Prostate gland (tissue), 2 donors: ENCODE data around the gene S100PBP. TPM values are rescaled to one million over a fixed set of nuclear protein-coding genes. Genes with fewer than 3 reads are reported as not detected.

Experiments
- DNase-seq: peaks from one replicate; pipeline ENCODE4 v3.0.0-alpha.2; 2019; ENCODE audit warnings: low spot score
- H3K27ac ChIP-seq, 2 donors: fragments of 200-600 bp; sonication (generic); 2 replicates each; pipeline ENCODE4 v1.5.1; 2017 to 2019
- H3K27me3 ChIP-seq: fragments of 200-600 bp; sonication (generic); replicated peaks from 2 replicates; pipeline ENCODE4 v1.5.1; 2019; ENCODE audit not compliant: insufficient read depth
- H3K36me3 ChIP-seq, 2 donors: fragments of 200-600 bp; sonication (generic); 1 replicate in 1 of 2; 2 replicates in 1 of 2; pipeline versions ENCODE4 v1.5.1 to v1.8.1; 2017 to 2019
- H3K4me1 ChIP-seq: fragments of 200-600 bp; sonication (generic); replicated peaks from 2 replicates; pipeline ENCODE4 v1.5.1; 2019
- H3K4me3 ChIP-seq, 2 donors: fragments of 200-600 bp; sonication (generic); 2 replicates each; pipeline ENCODE4 v1.5.1; 2017 to 2019
- H3K9me3 ChIP-seq: fragments of 200-600 bp; sonication (generic); 2 replicates; pipeline ENCODE4 v1.5.1; 2017
- POLR2A ChIP-seq: fragments of 450-650 bp; IDR thresholded peaks from one replicate; pipeline ENCODE4 v1.6.1; 2016; ENCODE audit warnings: antibody characterized with exemption, mild to moderate bottlenecking
- POLR2AphosphoS5 ChIP-seq: sonication (generic); formaldehyde crosslinking; IDR thresholded peaks from one replicate; pipeline ENCODE4 v1.6.1; 2017; ENCODE audit warnings: antibody characterized with exemption
- WGBS: methylation state at CpG from one replicate; pipeline ENCODE4 v1.1.5; 2018; 5-methylcytosine and 5-hydroxymethylcytosine counted together
- intact Hi-C: fragments of 100-400 bp; cut with DNase I; formaldehyde crosslinking; loops from one replicate; pipeline ENCODE4 v1.14.2; 2022
- total RNA-seq, 2 donors: library from RNA; depleted of rRNA; stranded (reverse); fragments of >200 nt; gene quantifications; one replicate each; pipeline ENCODE4 v1.1.0, GENCODE V29; 2016
- TF ChIP-seq, protein P1 (sequence below), 4 experiments: fragments of 200-600 bp in 2 of 4; fragments of 450-650 bp in 2 of 4; sonication (generic) in 2 of 4; IDR thresholded peaks; 1 replicate in 3 of 4; 2 replicates in 1 of 4; pipeline ENCODE4 v1.5.1; 2016 to 2019; ENCODE audit warnings: antibody characterized with exemption in 4 of 4, mild to moderate bottlenecking in 2 of 4, moderate library complexity in 2 of 4

The S100PBP gene
- total RNA-seq, 2 donors from 2014 or later, result 27.1 to 72.5 TPM

DNA sequence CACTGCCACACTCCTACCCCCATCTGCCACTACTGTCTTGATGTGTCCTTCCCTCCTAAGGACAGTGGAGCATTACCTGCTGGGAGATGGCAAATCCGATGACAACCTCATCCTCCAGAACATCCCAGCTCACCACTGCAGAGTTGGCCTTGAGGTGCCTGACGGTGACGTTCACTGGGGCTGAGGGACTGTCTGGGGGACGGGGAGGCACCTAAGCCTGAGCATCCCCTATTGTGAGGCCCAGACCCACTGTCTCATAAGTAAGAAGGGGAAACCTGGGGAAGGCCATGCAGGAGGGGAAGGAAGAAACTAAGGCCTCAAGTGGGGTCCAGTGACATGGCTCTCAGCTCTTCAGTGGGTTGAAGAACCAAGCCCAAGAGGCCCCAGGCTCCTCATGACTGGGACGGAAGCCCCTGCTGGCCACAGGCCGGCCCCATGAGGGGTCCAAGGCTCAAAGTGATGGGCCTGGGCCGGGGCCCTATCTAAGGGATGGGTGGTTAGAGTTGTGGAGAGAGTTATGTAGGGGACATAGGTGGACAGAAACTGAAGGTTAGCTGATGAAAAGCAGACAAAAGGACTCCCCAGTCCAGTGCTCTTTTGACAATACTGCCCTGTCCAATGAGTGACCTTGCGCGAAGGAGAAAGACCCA lies 51.5 kb downstream of the S100PBP start:
- H3K9me3 ChIP-seq, result no peaks in the 10 kb centered on the region
- H3K27ac ChIP-seq, result no peak overlapping the region
- no peaks in the 10 kb centered on the region for H3K27me3 ChIP-seq
- H3K4me1 ChIP-seq, result peaks cover 4% of the 10 kb centered on the region
- no peak for DNase-seq
- 88% methylated on average over 9 of the region's 9 CpGs for WGBS
- no peak overlapping the region for H3K4me3 ChIP-seq
- TF ChIP-seq, protein P1, sequence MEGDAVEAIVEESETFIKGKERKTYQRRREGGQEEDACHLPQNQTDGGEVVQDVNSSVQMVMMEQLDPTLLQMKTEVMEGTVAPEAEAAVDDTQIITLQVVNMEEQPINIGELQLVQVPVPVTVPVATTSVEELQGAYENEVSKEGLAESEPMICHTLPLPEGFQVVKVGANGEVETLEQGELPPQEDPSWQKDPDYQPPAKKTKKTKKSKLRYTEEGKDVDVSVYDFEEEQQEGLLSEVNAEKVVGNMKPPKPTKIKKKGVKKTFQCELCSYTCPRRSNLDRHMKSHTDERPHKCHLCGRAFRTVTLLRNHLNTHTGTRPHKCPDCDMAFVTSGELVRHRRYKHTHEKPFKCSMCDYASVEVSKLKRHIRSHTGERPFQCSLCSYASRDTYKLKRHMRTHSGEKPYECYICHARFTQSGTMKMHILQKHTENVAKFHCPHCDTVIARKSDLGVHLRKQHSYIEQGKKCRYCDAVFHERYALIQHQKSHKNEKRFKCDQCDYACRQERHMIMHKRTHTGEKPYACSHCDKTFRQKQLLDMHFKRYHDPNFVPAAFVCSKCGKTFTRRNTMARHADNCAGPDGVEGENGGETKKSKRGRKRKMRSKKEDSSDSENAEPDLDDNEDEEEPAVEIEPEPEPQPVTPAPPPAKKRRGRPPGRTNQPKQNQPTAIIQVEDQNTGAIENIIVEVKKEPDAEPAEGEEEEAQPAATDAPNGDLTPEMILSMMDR (IDR thresholded peaks at IDR 0.05), result no peak
- TF ChIP-seq POLR2AphosphoS5 (no peak), POLR2A (no peak)
- intact Hi-C loops, result no loop called here
- no peaks in the 10 kb centered on the region for H3K36me3 ChIP-seq

DNA sequence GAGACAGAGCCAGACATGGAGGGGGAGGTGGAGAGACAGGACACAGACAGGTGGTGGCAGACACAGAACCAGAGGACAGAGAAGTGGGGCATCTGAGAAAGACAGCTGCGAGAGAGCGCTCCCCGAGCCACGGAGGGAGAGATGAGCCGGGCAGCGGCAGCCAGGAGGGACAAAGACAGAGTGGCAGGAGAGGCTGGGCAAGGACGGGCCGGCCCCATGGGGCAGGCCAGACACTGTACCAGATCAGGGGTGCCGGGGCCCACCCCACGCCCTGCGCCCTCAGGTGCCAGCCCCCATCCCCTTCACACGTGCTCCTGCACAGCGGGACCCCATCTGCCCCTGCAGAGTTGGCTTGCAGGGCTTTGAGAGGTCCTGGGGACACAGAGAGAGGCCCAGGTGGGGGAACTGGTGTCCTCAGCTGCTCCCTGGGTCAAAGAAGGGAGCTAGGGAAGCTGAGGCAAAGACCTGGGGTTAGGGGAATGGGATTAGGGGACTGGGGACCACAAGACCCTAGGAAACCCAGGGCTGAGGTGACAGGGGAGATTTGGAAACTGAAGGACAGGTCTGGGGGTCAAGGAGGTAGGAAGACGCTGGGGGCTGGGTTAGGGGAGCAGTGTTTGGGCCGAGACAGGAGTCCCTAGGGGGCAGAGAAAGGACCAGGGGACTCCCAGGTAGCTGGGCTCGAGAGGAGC lies 52.6 kb downstream of the S100PBP start:
- intact Hi-C loops, result loop anchor here (5.0 to 10.0 kb wide), 2 partner anchors 158 to 465 kb away; no protein-coding TSS in a partner anchor
- TF ChIP-seq POLR2A (no peak), POLR2AphosphoS5 (no peak)
- TF ChIP-seq, protein P1 (IDR thresholded peaks at IDR 0.05), result no peak
- H3K27ac ChIP-seq, result no peak overlapping the region
- no peak for DNase-seq
- H3K4me1 ChIP-seq, result peaks cover 4% of the 10 kb centered on the region
- H3K4me3 ChIP-seq, result peak overlapping the region; percentile 22 to 29
- H3K9me3 ChIP-seq, result no peaks in the 10 kb centered on the region
- no peaks in the 10 kb centered on the region for H3K36me3 ChIP-seq
- no peaks in the 10 kb centered on the region for H3K27me3 ChIP-seq
- 40% methylated on average over 16 of the region's 16 CpGs for WGBS

DNA sequence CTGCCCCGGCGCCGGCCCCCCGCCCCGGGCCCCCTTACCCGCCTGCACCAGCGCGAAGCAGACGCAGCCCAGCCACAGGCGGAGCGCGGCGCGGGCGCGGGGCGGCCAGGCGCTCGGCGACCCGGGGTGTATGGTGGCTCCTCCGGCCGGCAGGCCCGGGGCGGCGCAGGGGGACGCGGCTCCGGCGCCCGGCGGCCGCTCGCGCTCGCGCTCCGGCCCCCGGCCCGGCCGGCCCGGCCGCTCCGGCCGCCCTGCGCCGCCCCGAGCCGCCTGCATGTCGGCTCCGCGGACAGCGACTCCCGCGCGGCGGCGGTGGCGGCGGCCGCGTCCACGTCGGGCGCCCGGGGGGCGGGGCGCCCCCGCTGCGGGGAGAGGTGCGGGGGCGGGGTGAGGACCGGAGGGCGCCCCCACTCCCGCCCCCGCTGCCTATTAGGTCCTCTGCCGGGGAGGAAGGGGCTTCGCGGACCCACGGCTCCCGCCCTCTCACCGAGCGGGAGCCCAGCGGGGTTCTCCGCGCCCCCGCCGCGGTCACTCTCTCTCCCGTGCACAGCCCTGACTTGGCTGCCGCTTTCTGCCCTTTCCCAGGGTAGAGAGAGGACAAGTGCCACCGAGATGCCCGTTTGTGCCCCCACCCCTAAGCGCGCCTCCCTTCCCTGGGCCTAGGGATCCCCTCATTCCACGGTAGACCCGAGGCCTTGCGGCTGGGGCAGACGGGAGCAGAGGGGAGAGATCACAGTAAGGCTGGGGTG lies 53.3 kb downstream of the S100PBP start, which contains the start of gene FNDC5:
FNDC5 (minus strand) TSS at position 298 of the 749 bp plus-strand sequence.
- Histone ChIP-seq H3K36me3 (no peaks in the 10 kb centered on the region), H3K27me3 (no peaks in the 10 kb centered on the region), H3K4me1 (peaks cover 4% of the 10 kb centered on the region), H3K4me3 (peak within 1 kb of the TSS; percentile 27 to 34), H3K27ac (no peak within 1 kb of the TSS), H3K9me3 (no peaks in the 10 kb centered on the region)
- 4% methylated on average over 54 of the region's 99 CpGs for whole genome bisulfite sequencing
- no peak for DNase-seq
- intact Hi-C loops, result loop anchor here (5.0 to 10.0 kb wide), 2 partner anchors 158 to 466 kb away; no protein-coding TSS in a partner anchor
- no peak for TF ChIP-seq POLR2AphosphoS5
- TF ChIP-seq, protein P1 (IDR thresholded peaks at IDR 0.05), result no peak
- no peak for TF ChIP-seq POLR2A

DNA sequence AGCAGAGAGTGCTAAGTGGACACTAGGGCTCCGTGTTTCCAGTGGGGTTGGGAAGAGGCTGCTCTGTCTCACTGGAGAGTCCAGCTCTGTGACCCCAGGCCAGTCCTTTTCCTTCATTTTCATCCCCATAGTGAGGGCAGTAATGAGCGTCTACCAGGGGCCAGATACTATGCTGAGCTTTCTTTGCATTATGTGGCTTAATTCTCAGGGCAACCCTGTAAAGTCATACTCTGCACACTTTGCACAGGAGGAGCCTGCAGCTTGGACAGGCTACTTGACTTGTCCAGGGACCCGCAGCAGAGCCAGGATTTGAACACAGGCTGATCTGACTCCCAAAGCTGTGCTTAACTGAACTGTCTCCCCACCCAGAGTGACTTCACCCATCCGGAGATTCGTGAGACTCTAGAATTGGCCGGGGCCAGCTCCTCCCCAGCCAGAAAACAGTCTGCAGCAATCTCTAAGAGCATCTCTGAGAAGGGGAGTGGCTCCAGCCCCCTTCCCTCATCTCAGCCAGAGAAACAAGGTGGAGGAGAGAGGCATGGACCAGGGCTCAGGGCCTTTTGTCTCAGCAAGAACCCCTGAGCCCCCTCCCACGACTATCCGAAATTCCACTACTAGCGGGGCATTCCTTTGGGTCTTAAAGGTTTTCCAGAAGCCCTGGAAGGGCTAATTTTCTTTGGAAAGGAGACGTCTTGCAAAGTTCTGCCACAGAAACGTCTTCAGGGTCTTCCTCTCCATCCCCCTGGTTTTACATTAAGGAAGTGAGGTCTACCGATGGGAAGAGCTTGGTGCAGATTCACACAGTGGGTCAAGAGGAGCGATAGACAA lies 54.1 kb downstream of the S100PBP start:
- TF ChIP-seq POLR2A, result no peak
- no peaks in the 10 kb centered on the region for H3K27me3 ChIP-seq
- H3K36me3 ChIP-seq, result no peaks in the 10 kb centered on the region
- intact Hi-C loops, result loop anchor here (5.0 to 10.0 kb wide), 2 partner anchors 159 to 467 kb away; no protein-coding TSS in a partner anchor
- no peaks in the 10 kb centered on the region for H3K9me3 ChIP-seq
- peaks cover 4% of the 10 kb centered on the region for H3K4me1 ChIP-seq
- DNase-seq, result no peak
- peak overlapping the region in 1 of 2 donors; percentile 34 for H3K4me3 ChIP-seq
- 62% methylated on average over 13 of the region's 13 CpGs for WGBS
- no peak overlapping the region for H3K27ac ChIP-seq
